ENCODE results near the gene ODC1.
A peak's percentile ranks its signal among the peaks of the same experiment; 100 is the strongest.

The ODC1 gene

DNA sequence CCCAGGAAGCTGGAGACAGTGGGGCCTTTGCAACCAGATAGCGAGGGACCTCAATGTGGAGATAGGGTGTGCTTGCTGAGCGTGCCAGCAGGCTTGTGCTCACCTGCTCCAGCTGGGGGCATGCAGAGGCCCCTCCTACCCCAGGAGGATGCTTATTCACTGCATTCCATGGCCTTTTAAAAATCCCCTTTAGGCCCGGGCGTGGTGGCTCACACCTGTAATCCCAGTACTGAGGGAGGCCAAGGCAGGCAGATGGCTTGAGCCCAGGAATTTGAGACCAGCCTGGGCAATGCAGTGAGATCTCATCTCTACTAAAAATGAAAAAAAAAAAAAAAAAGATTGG is 54.5 kb downstream of the ODC1 start:
- H3K36me3 ChIP-seq: no peaks in the 10 kb centered on the region
- H3K27ac ChIP-seq: no peak overlapping the region
- H3K4me1 ChIP-seq (ENCODE audit: control insufficient read depth in 1 of 2, insufficient read depth in 1 of 2, low read depth in 1 of 2, low read length in 1 of 2): peaks cover 23 to 42% of the 10 kb centered on the region in 2 experiments
- no peak overlapping the region for H3K4me3 ChIP-seq (ENCODE audit: low read depth in 1 of 2, low read length in 1 of 2)
- TF ChIP-seq, protein P1, sequence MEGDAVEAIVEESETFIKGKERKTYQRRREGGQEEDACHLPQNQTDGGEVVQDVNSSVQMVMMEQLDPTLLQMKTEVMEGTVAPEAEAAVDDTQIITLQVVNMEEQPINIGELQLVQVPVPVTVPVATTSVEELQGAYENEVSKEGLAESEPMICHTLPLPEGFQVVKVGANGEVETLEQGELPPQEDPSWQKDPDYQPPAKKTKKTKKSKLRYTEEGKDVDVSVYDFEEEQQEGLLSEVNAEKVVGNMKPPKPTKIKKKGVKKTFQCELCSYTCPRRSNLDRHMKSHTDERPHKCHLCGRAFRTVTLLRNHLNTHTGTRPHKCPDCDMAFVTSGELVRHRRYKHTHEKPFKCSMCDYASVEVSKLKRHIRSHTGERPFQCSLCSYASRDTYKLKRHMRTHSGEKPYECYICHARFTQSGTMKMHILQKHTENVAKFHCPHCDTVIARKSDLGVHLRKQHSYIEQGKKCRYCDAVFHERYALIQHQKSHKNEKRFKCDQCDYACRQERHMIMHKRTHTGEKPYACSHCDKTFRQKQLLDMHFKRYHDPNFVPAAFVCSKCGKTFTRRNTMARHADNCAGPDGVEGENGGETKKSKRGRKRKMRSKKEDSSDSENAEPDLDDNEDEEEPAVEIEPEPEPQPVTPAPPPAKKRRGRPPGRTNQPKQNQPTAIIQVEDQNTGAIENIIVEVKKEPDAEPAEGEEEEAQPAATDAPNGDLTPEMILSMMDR (IDR thresholded peaks at IDR 0.05): no peak
- H3K9me3 ChIP-seq: no peaks in the 10 kb centered on the region
- no peaks in the 10 kb centered on the region for H3K27me3 ChIP-seq

DNA sequence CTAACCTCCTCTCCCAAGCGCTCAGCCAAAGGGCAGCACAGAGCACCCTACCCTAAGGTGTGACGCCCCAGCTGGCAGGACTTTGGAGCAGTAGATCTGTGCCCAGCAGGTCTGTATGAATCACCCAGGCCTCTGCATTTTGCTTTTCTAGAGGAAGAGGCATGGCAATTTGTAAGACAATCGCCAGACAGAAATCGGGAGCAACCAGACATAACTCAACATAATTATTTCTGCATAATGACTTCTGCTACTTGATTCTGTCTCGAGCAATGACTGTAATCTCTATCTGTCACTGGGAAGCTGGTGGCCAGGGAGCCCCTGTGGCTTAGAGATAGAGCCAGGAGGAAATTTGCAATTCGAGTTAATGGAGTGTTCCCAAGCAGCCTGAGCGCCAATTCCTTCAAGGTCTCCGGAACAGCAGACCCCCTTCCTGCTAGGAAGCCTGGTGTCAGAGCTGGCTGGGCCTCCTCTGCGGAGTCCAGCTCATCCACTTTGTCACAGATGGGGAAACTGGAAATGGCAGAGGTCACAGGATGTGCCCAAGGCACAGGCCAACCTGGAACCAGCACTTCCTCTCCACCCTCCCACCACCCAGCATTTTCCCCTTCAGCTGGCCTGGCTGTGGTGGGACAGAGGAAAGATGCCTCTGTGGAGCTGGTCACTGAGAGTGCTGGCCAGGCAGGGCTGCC is 55.0 kb downstream of the ODC1 start:
- Histone ChIP-seq H3K4me3 (ENCODE audit: low read depth in 1 of 2, low read length in 1 of 2) (no peak overlapping the region), H3K27me3 (no peaks in the 10 kb centered on the region), H3K36me3 (no peaks in the 10 kb centered on the region), H3K27ac (peak overlapping the region; percentile 36), H3K4me1 (ENCODE audit: control insufficient read depth in 1 of 2, insufficient read depth in 1 of 2, low read depth in 1 of 2, low read length in 1 of 2) (peaks cover 18 to 37% of the 10 kb centered on the region in 2 experiments), H3K9me3 (no peaks in the 10 kb centered on the region)
- TF ChIP-seq, protein P1 (IDR thresholded peaks at IDR 0.05): no peak

DNA sequence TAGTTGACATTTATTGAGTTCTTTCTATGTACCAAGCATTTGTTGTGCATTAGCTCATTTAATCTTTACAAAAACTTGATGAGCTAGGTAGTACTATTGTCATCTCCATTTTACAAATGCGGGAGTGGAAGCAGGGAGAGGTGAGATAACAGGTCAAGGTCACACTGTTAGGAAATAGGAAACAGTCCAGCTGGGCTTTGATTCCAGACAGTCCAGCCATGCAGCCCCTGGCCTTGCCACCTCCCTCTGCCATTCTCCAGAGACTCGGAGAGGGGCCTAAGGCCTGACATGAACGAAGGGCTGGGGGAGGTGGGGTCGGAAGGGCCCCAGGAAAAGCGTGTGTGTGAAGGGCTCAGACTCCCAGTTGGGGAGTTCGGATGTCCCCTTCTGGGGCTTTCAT is 55.6 kb downstream of the ODC1 start:
- Histone ChIP-seq H3K9me3 (no peaks in the 10 kb centered on the region), H3K36me3 (no peaks in the 10 kb centered on the region), H3K4me1 (ENCODE audit: control insufficient read depth in 1 of 2, insufficient read depth in 1 of 2, low read depth in 1 of 2, low read length in 1 of 2) (peaks cover 17 to 31% of the 10 kb centered on the region in 2 experiments), H3K27me3 (no peaks in the 10 kb centered on the region), H3K4me3 (ENCODE audit: low read depth in 1 of 2, low read length in 1 of 2) (no peak overlapping the region), H3K27ac (peak overlapping the region; percentile 36)
- TF ChIP-seq, protein P1 (IDR thresholded peaks at IDR 0.05): no peak

DNA sequence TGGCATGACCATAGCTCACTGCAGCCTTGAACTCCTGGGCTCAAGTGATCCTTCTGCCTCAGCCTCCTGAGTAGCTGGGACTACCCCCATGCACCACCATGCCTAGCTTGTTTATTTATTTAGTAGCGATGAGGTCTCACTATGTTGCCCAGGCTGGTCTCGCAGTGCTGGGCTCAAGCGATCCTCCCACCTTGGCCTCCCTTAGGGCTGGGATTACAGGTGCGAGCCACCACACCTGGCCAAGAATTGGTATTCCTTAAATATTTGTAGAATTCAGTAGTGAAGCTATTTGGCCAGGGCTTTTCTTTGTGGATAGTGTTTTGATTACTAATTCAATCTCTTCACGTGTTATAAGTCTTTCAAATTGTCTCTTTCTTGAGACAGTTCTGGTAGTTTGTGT is 56.0 kb downstream of the ODC1 start:
- peaks cover 19 to 31% of the 10 kb centered on the region in 2 experiments for H3K4me1 ChIP-seq (ENCODE audit: control insufficient read depth in 1 of 2, insufficient read depth in 1 of 2, low read depth in 1 of 2, low read length in 1 of 2)

DNA sequence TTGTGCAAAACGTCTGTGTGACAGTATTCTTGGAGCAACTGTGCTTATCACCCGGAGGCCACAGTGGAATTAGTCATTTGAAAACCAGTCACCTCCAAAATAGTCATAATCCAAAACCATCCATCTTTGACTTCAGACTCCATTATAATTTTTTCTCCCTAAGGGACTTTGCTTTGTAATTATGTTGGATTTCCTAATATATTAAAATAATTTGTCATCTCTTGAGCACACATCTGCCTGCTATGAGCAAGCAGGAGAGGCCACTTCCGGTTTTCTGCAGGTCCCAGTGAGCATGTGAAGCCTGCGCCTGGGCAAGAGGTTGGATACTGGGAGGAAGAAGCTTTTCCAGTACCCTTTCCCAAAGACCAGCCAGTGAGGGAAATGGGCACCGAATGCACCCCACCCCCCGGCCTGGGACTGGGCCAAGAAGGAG is 57.7 kb downstream of the ODC1 start:
- Histone ChIP-seq H3K27me3 (no peaks in the 10 kb centered on the region), H3K27ac (peak overlapping the region; percentile 16), H3K4me3 (ENCODE audit: low read depth in 1 of 2, low read length in 1 of 2) (no peak overlapping the region), H3K36me3 (no peaks in the 10 kb centered on the region), H3K9me3 (no peaks in the 10 kb centered on the region), H3K4me1 (ENCODE audit: control insufficient read depth in 1 of 2, insufficient read depth in 1 of 2, low read depth in 1 of 2, low read length in 1 of 2) (peaks cover 35 to 42% of the 10 kb centered on the region in 2 experiments)
- TF ChIP-seq, protein P1 (IDR thresholded peaks at IDR 0.05): no peak

More for the DNA sequence above, 56.0 kb downstream of the ODC1 start:
- no peak overlapping the region for H3K27ac ChIP-seq
- H3K36me3 ChIP-seq: no peaks in the 10 kb centered on the region
- no peak overlapping the region for H3K4me3 ChIP-seq (ENCODE audit: low read depth in 1 of 2, low read length in 1 of 2)
- TF ChIP-seq, protein P1 (IDR thresholded peaks at IDR 0.05): no peak
- H3K27me3 ChIP-seq: no peaks in the 10 kb centered on the region
- H3K9me3 ChIP-seq: no peaks in the 10 kb centered on the region
